SHP77 treated with DMSO at 0.1 percent for 48 hours (cell line): ENCODE measurements around the gene C9orf40.

ENCODE experiments used
- DNase-seq: peaks from one replicate; lab custom pipeline; 2025; lab: John Stamatoyannopoulos, UW

The C9orf40 gene

DNA sequence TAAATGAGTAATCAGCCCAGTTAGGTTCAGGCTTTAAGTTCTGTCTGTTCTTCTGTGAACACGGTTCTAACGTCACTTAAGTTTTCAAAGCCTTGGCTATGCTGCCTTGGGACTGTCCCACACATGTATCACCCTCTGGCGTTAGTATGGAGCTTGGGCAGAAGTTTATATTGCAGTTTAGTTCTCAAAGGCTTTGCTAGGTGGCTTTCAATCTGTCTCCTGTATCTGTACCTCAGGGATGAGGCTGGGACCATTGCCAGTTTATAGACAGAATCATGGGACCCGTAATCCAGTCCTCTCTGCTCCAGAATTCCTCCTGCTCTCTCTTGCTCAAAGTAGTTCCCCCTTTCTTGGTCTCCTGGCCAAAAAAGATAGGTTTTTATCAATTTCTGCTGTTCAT is 12.1 kb downstream of the C9orf40 start:
- no peak for DNase-seq

DNA sequence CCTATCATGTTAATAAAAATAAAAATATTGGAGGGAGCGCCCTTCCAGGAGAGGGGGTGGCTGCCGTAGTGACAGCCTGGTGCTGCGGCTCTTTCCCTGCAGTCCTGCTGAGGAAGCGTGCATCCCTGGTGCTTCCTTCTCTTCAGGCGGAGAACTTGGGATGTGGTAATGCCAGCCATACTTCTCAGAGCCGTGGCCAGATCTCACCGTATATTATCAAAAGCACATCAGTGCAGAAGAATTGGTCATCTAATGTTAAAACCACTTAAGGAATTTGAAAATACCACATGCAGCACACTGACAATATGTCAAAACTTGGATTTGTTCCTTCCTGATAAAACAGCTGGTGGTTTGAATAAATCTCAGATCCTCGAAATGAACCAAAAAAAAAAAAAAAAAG is 17.7 kb downstream of the C9orf40 start:
- no peak for DNase-seq

DNA sequence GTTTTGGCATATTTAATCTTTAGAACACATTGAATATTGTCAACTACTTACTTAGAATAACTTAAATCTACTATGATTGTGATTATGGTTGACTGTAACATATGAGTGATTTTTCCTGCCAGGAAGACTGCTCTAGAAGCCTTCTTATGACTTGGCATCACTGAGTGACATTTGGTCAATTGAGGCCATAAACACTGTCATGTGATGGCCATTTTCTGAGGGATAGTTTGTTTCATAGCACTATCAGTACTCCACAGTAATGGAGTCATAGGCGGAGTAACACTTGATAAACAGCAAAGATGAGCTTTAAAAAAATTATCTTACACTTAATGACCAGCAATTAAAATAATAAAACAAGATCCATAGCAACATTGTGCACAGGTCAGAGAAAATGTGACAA is 31.0 kb downstream of the C9orf40 start:
- DNase-seq: no peak

DNA sequence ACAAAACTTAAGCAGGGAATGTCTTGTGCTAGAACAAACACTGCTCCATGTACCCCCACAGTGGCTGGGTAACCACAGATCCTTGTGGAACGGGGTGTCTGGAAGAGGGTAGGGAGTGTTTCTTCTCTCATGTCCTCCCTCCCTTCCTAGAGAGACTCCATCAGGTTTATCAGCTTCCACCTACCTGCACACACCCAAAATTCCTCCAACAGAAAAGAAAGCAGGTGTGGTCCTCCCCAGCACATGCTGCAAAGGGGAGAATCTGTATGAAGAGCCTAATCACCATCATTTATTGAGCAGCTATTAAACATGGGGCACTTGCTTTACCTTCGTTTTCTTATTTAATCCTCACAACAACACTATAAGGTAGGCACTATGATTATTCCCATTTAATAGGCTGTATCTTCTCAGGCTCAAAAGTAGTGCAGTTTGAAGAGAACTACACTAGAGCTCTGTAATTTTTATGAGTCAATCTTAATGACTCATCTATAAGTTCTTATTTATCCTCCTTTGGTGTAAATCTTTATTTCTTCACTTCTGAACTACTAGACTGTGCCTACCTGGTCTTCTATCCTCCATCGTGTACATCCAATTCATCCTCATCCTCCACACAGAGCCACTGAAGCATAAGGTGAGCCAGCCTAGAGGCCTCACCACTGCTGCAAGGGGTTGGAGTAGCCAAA is 31.6 kb downstream of the C9orf40 start:
- no peak for DNase-seq

DNA sequence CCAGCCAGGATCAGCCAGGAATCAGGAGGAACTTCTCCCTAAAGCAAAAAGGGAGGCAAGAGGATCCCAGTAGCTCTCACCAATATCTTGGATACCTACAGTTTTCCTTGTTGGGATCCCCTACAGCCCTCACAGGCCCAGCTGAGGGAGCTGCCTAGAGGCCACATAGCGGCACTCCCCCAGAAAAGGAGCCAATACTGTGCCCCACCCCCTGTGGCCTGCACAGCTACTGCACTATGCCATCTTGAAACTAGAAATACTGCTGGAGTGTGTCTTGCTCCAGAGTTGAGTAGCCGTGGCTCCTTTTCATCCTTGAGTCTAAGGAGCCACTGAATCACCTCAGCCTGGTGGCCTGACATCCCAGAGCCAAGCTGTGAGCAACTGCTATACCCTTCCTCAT is 42.7 kb downstream of the C9orf40 start:
- no peak for DNase-seq

DNA sequence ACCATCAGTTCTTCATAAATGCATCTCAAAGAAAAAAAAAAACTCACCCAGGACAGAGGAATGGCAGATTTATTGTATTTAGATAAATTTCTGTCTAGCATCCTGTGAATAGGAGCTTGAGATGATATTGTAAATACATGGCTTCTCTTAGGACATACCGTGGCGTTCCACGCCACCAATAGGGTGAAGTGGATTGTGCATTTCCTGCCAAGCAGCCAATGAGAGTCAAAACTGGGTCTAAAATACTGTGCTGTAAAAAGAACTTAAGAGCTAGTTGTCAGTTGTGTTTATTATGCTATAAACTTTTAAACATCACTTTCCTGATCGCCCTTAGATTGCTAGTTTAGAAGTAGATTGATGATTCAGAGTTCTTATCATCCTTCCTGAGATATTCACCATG is 44.0 kb downstream of the C9orf40 start:
- no peak for DNase-seq

GRCh38 chr9:74907085-74907484 is 45.6 kb downstream of the C9orf40 start:
- no peak for DNase-seq

DNA sequence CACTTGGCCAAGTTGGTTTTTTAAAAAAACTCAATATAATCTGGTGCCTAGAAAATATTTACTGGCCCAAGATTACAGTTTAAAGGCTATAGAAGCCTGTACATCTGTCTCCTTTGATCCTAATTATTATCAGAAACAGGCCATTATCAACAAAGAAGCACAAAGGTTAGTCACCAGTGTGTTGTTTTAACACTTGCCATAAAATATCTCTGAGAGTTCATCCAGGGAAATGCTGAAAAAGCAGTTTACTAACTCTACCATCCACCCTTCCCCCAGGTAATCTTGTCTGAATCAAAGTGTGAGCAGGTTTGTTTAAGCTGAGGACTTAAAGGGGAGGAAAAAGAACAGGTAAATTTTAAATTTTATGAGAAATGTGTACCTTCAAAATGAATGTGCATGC is 51.7 kb downstream of the C9orf40 start:
- no peak for DNase-seq
